ENCODE data around the gene YARS1.

The YARS1 gene

DNA sequence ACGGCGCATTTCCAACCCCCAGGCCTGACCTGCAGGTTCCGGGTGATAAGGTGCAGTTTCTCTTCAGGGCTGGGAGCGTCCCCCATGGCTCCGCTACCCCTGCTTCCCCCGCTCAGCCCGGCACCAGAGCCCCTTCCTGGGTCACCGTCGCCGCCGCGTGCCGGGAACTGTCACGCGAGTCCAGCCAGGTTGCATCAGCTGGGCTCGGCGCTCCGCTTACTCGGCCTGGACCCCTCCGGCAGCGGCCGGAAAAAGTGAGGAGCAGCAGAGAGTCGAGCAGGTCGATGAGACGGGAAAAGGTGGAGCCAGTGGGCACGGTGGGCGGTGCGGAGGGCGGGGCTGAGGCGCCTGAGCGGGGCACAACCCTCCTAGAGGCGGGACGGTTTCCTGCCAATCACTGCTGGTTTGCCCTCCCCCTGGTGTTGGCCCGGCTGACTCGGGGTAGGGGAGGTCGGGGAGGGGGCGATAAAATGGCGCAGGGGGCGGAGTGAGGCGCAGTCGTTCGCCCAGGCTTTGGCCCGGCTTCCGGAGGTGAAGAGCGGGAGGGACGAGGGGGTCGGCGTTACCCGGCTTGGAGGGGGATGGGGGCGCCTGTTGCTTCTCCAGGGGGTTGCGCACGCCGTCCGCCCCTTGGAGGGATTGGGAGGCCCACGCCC lies at the start of gene YARS1, which contains the start of gene S100PBP:
TSS of gene YARS1 (minus strand) at position 200 of the 656 bp plus-strand sequence. CDS start at position 86, 114 bp downstream.
TSS of gene S100PBP (plus strand) at position 495 of the 656 bp plus-strand sequence. CDS start 8,447 bp downstream, outside the sequence.
- in situ Hi-C loops (cut with MboI; ENCODE audit: low sequenced_read_pairs), result no loop called here

DNA sequence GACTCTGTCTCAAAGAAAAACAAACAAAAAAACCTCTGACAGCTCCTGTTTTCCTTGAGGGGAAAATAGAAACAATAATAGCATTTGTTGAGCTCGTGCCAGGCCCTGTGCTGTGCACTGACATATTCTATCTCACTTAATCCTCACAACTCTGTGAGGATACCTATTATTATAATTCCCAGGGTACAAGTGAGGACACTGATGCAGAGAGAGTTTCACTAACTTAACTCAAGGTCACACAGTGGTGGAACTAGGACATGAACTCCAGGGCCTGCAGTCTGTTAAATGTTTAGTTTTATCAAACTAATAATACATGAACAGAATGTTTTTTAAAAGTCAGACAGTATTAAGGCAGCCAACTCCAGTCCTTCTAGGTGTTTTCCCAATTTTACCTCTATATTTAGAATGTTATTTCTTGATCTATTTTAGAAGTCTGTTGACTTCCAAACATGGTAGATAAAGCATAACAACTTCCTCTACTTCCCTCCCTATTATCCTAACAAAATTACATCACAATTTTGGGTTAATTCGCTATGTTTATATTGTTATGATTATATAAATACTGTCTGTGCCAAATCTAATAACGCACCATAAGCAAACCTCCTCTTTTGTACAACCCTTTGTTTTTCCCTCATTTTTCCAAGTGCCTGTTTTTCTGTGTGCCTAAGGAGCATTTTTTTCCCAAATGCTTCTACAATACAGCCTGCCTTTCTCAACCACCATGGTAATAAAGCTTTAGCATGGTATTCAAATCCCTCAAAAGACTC lies 48.7 kb upstream of the YARS1 start:
- in situ Hi-C loops (cut with MboI; ENCODE audit: low sequenced_read_pairs), result no loop called here

DNA sequence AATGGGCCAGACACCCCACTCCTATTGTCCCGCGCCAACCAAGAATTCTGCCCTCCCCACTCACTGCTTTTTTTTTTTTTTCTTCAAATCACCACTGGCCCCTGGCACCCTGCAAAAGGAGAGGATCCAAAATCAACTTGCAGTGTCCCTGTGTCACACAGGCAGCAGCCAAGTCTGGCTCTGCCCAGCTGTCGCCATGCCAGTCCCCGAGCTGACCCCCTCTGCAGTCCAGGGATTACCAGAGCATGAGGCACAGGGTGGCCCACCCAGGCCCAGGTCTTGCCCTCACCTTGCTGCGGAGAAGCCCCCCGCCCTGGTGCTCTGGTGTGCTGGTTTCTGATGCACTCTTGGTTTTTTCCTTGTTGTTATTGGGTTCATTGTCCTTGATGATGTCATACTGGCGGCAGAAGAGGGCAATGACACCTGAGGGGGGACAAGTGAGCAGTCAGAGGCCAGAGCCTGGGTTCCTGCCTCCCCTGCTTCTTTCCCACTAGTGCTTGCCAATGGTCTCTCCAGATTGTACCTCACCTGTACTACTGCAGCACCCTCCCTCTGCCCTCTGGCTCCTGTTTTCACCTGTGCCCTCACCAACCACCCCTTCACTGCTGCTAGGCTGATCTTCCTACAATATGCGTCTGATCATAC lies 47.3 kb upstream of the YARS1 start:
- in situ Hi-C loops (cut with MboI; ENCODE audit: low sequenced_read_pairs), result no loop called here

DNA sequence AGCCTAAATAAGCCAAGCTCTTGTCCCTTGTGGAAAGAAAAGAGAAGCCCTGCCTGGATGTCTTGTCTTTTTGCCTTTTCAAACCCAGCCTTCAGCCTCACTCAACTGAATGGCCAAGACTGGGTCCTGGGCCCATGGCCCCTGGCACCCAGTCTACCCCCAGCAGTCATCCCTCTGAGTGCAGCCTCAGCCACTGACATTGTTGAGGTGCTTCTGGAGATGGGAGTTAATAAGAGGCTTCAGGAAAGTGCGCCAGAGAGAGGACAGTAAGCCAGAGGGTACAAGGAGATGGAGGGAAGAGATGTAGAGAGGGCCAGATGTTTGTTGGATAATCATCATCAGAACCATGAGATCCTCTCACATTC lies 46.7 kb upstream of the YARS1 start:
- in situ Hi-C loops (cut with MboI; ENCODE audit: low sequenced_read_pairs), result no loop called here

DNA sequence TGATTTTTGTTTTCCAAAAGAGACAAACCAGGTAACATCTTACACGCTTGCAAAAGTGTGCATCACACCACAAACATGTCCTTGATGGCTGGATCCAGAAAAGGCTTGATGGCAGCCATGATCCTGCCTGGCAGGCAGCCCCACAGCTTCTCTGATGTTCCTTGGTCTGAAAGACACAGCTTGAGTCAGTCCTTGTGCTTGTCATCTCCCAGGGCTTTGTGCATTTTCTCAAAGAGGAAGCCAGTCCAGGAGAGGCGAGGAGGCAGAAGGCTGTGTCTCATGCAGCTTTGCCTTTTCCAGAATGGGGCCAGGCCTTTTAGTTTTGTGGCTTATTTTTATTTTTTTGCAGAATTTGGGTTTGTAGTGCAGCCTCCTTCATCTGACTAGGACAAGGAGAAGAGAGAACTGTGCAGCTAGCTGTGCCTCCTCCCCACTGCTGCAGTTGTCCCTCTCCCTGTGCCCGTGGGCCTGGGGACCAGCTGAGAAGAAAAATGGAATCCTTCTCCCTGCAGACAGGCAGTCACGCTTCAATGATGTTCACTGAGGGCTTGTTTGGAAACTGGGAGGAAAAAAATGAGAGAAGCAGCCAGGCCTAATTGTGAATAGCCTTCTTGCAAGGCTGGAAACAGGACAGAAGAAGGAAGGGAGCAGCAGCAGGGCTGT lies 46.2 kb upstream of the YARS1 start:
- in situ Hi-C loops (cut with MboI; ENCODE audit: low sequenced_read_pairs), result no loop called here

DNA sequence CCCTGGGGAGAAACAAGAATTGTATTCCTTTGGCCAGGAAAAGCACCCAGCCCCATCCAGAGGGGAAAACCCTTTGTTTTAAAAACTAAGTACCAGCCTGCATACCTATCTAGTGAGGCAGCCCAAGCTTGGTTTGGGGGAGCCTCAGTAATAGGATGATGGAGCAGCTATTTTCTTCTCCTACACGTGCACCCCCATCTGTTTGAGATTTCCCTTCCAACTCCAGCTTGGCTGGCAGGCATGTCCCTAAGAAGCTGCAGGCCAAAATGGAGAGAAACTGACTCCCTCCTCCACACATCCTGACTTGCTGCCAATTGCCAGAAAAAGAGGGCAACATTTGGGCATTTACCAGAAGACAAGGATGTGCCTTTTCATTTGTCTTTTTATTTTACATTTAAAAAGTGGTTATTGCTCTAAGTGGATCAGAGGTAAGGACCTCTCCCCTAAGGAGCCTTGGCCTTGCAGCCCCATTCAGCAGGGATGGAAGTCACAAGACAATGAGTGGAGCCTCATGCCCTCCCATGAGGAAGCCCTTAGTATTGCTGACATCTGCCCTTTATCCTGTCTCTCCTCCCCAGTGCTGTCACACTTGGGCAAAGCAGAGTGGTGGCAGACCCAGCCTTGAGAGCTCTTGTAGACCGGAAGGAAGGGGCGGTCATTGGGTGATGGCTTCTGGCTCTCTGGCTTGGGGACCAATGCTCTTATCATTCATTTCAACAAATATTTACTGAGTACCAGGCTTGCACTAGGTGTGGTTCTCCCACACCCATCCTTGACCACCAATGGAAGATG lies 44.9 kb upstream of the YARS1 start:
- in situ Hi-C loops (cut with MboI; ENCODE audit: low sequenced_read_pairs), result no loop called here

DNA sequence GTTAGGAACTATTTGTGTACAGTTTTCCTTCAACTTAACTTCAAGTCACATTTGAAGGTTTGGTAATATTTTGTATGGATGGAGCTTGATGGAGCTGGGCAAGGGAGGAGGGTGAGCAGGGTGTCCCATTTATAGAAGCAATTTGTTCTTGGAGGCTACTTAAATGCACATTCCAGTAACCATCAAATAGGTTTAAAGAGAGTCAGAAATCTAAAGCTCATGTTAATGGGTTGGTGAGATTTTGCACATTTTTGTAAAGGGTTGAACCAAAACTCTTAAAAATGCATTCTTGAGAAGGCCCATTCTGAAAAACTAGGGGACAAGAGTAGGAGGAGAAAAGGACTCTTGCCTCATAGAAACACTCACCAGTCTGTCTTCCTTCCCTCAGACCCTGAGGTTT lies 43.4 kb upstream of the YARS1 start:
- in situ Hi-C loops (cut with MboI; ENCODE audit: low sequenced_read_pairs), result no loop called here

DNA sequence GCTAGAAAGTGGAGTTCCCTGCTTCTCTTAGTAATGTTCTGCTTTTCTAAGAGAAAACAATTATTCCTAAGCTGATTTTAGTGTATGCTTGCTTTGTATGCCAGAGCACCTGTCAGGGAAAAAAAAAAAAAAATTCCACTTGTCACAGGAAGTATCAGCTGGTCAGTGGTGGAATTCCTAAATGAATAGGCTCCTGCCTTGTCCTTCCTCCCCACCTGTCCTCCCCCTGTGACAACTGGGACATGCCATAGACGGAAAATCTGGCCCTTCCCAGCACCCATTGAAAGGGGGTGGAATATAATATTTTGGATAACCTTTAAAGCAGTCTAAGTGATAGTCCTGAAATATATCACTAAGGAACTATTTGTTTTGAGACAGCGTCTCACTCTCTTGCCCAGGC lies 42.8 kb upstream of the YARS1 start:
- in situ Hi-C loops (cut with MboI; ENCODE audit: low sequenced_read_pairs), result no loop called here

DNA sequence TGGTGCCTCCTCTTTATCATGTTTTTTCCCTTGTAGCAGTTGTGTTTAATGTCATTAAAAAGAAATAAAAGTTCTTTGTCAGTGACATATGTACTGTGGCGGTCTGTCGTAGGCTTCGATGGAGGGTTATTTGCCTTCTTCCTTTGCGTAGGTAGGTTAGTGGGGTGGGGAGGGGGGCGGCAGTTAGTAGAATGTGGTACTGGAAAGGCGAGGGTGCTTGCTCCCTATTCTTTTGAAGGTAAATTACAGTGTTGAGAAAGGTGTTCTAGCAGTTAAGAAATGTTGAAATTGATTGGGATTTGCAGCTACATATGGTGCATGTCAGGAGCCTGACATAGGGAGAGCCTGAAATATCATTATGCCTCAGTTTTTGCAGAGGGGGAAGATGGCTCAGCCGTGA lies 41.6 kb upstream of the YARS1 start:
- in situ Hi-C loops (cut with MboI; ENCODE audit: low sequenced_read_pairs), result no loop called here

DNA sequence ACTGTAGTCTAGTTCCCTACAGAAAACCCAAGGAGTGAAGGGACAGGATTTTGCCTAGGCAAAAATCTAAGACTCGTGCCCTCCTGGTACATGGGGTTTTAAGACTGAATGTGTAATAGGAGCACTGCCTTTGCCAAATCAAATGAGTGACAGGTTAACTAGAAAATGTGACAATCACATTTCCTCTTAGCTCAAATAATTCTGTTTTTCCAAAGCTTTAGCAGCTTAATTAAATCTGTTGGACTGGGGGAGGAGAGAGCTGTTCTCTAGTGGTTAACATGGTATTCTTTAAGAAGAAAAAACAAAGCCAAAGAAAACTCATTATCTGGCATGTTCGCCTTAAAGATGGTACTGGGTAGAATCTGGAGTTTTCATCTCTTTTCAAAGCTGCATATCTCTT lies 41.0 kb upstream of the YARS1 start:
- in situ Hi-C loops (cut with MboI; ENCODE audit: low sequenced_read_pairs), result no loop called here

DNA sequence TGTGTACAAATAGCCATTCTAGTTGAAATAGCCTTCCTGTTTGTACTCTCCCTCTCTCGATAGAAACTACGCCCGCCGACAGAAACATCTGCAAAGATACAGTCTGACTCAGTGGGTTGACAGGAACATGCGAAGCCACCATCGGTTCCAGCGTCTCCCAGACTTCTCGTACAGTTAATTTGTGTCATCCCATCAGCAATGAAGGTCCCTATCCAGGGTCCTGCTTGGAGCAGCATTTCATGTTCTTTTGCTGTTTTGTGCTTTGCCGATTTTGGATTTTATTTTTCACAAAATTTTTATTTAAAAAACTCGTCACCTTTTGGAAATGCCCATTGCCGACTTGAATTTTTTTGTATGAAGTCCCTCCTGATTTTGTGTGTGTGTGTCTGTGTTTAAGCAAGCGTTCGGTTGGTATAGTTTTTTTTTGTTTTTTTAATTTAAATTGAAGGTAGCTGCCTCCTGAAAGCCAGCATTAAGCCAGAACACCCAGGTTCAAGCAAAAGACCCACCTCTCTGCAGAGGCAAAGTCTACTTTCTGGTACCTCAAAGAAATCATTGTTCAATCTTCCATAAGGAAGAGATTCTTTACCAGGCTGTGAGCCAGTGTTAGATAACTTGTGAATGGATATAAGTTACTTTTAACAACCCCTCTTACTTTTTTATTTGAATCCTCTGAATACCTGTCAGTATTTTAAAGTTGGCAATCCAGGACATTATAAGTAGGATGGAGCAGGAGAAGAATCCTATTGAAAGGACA lies 38.9 kb upstream of the YARS1 start:
- in situ Hi-C loops (cut with MboI; ENCODE audit: low sequenced_read_pairs), result no loop called here

DNA sequence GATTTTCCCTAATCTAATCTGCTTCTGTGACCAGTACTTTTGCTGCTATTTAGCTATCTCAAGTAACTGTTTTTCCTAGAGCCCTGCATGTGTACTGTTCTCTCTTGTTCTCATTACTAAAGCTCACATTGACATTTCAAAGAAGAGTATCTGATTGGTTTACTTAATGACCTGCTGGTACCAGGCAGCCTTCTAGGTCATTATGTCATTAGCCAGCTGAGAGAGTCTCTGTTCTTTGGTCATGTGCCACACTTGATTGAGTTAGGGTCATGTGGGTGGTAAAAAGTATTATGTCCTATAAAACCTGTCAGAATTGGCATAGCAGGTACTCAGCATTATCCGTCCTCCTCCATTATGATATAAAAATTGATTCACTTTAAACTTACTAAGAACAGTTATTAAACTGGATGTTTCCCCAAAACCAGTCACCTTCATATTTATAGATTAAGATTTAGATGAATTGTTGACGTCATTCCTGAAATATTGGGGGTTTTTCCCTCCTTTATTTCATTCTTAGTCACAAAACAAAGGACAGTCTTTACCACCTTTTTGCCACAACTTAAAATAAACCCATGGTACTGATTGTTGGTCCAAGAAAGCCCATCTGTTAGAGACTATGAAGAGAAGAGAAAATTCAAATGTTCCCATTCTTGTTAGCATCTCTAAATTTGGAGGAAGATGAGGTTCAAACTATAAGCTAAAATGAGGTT lies 31.4 kb upstream of the YARS1 start:
- in situ Hi-C loops (cut with MboI; ENCODE audit: low sequenced_read_pairs), result no loop called here

DNA sequence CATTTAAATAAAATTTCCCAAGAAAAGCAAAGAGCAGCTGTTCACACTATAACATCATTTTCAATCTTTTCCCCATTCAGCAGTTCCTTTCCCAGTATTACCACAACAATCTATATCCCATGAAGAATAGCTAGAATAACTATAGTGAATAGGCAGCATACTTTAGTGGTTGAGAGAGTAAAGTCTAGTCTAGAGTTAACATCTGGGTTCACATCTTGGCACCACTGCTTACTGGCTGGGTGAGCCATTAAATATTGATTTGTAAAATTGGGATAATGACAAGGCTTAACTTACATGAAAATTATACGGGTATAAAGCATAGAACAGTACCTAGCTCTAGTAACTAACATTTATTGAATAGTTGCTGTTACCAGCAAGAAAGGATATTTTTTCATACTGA lies 14.7 kb upstream of the YARS1 start:
- in situ Hi-C loops (cut with MboI; ENCODE audit: low sequenced_read_pairs), result no loop called here

DNA sequence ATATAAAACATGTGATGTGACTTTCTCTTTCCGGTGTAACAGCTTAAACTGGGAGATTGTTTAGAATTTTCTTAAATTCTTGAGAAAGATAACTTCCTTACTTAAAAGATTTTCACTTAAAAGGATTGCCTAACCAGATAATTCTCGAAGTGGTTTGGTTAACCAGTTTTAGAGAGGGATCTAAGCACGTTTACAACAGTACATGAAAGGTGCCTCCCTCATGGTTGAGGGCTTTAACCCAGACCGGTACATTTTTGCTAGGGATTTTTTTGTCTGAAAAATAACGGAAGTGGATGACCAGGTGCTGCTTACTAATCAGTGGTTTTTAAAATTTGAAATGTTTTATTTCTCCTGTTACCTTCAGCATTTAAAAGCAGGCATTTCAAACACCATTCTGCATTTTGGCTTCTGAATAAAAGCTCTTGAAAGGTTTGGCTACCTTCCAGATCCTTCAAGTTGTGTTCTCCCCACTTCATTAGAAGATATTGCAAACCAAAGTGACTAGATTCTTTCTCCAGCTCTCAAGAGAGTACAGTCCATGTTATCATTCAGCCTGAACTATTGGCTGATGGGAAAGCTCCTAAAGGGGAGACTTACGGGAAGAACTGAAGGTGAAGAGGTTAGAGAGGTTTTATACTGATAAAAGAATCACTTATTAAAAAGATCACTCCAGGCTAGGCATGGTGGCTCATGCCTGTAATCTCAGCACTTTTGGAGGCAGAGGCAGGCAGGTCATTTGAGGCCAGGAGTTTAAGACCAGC lies 13.1 kb upstream of the YARS1 start:
- in situ Hi-C loops (cut with MboI; ENCODE audit: low sequenced_read_pairs), result no loop called here

DNA sequence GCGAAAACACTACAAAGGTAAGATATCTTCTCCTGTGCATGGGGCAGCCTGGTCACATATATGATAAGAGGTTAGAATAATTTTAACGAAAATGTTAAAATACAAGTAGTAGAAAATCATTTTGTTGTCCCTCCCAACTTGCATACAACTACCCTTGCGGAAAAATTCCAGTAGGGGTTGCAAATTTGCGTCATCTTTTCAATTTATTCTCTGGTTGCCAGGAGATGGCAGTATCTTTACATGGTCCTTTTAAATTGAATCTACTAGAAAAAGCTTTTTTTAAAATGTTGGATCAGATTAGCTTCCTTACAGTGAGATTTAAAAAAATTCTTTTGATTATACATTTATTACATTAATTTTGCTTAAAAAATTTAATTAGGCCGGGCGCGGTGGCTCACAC lies 11.2 kb upstream of the YARS1 start:
- in situ Hi-C loops (cut with MboI; ENCODE audit: low sequenced_read_pairs), result no loop called here

DNA sequence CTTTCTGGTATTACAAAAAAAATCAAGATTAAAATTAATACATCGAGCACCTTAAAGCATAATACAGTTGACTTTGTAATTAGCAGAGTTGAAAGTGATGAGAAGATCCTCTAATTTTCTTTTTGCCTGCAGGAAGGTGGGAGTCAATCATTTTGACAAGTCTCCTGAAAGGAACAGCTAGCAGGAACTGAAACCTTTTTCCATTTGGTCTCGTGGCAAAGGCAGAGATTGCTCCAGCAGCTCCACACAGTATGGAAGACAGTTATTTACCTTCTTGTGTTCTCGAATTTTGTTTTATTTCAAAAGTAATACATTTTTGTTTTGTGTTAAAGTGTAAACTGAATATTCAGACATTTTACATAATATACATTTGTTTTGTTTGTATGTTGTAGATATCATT lies 8.0 kb upstream of the YARS1 start:
- in situ Hi-C loops (cut with MboI; ENCODE audit: low sequenced_read_pairs), result no loop called here

DNA sequence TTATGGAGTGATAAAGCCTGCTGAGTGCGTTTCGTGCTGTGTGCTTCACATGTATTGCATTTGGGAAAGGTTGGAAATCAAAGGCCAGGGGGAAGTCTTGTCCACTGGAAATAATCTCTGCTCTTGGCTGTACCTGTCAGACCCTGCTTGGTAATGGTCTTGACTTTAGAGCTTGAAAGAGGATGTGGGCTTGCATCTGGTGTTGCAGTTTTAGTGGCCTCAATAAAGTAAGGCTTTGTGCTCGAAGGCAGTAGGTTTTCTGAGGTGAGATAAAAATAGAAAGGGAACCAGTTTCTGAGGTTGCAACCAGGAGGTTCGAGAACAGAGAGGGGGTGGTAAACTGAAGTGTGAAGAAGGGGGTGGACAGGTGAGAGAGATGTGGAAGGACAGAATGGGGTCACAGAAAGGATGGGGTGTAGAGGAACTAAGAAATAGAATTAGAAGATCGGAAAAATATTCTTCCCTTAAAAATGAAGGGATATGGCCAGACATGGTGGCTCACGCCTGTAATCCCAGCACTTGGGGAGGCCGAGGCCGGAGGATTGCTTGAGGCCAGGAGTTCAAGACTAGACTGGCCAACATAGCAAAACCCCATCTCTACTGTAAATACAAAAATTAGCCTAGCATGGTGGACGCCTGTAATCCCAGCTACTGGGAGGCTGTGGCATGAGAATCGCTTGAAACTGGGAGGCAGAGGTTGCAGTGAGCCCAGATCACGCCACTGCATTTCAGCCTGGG lies 1.8 kb upstream of the YARS1 start:
- in situ Hi-C loops (cut with MboI; ENCODE audit: low sequenced_read_pairs), result no loop called here
